GM18505 (cell line): ENCODE measurements around the gene MCUR1.
"Not testable (repeated sequence)": the region's sequence is repeated elsewhere in the genome, so short reads cannot be mapped to it uniquely, and the experiment has no call there.

Experiments
- ATAC-seq: cut with Tn5 transposase; IDR thresholded peaks from one replicate; pipeline ENCODE4 v1.9.1; 2021; ENCODE audit not compliant: unreplicated experiment
- POLR2A ChIP-seq: IDR thresholded peaks from 4 replicates; pipeline ENCODE4 v1.6.1; 2011; ENCODE audit warnings: borderline replicate concordance; ENCODE audit not compliant: insufficient read depth, insufficient read length; ENCODE audit errors: extremely low read depth

MCUR1 gene

DNA sequence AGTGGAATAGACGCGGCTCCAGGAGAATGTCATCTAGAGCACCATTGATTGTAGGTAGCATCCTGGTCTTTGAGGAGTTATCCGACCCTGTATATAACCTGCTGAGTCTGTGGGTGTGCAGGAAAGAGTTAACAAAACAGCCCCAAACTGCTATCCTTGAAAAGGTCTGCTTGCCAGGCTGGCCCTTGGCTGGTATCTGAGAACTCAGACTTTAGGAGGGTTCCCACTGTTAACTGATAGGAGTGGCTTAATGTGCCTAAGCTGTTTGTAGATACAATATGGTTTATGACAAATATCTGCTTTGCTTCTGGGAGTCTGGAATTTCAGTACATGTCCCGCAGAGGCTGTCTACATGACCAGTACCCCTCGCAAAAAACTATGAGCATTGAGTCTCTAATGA is 27.6 kb upstream of the MCUR1 start:
- no peak for TF ChIP-seq POLR2A
- no peak for ATAC-seq

DNA sequence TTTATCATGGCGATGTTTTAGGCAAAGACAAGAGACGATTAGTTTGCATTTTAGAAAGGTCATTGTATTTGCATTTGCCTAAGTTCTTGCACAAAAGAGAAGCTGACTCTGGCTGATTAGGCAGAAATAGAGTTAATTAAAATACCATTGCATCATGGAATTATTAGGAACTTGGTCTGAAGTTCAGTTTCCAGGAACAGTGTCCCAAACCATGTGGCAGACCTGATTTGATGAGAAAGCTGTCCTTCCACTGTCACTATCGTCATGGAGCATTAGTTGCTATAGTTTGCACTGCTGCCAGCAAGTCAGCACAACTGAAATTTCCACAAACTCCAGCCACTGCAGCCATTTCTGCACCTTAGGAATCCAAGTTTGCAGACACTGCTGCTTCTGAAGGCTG is 24.3 kb upstream of the MCUR1 start:
- no peak for ATAC-seq
- TF ChIP-seq POLR2A = no peak

DNA sequence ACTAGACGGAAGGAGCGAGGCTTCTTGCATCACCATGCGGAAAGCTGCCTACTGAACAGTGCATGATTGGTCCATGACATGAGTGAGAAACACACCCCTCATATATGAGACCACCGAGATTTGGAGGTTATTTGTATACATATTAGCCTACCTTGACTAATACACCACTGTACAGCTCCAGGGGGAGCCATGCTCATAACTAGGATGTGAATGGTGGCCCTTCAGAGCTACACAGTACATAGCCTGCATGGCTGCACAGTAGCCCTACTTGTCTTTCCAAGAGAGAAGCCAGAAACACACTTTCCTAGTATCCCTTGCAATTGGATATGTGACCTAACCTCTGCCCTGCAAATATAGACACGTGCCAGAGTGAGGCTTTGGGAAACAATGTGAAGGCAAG is 21.8 kb upstream of the MCUR1 start:
- no peak for ATAC-seq
- no peak for TF ChIP-seq POLR2A

DNA sequence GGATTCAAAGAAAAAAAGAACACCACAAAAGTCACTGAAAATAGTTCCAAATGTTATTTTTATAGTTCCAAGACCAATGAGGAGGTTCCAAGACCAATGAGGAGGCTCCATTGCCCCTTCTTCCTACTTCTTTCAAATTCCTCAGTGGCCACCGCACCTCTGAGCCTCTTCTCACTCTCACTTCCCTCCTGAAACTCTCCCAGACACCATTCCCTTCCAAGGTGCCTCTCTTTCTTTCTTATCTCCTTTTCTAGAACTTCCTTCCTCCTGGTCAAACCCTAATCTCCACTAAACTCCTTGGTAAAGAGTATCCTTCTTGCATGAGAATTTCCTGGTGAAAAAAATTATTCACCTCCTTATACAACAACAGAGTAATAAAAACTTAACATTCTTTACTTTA is 20.4 kb upstream of the MCUR1 start:
- no peak for TF ChIP-seq POLR2A
- no peak for ATAC-seq

DNA sequence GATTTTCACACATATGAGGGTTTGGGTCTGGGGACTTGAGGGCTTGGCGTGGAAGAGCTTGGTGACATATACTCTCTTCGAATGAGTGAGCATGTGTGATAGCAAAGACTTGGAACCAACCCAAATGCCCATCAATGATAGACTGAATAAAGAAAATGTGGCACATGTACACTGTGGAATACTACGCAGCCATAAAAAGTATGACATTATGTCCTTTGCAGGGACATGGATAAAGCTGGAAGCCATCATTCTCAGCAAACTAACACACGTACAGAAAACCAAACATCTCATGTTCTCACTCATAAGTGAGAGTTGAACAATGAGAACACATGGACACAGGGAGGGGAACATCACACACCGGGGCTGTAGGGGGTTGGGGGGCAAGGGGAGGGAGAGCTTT is 19.7 kb upstream of the MCUR1 start:
- not testable (repeated sequence) for ATAC-seq

DNA sequence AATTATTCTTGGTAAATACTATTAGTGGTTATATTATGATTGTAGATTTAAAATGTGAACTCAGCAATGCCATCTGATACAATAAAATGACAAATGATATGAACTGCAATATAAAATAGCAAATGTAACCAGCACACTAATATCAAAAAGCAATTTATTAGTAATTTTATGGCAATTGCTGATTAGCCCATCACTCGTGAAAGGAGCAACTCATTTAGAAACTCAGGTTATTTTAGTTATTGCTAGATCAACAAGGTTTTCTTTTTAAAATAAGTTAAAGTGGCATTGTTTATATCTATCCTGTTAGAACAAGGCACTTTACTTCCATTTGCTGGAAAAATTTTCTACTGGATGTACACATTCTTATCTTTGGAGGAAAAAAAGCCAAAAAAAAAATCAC is 18.4 kb upstream of the MCUR1 start:
- ATAC-seq = no peak
- TF ChIP-seq POLR2A = no peak

DNA sequence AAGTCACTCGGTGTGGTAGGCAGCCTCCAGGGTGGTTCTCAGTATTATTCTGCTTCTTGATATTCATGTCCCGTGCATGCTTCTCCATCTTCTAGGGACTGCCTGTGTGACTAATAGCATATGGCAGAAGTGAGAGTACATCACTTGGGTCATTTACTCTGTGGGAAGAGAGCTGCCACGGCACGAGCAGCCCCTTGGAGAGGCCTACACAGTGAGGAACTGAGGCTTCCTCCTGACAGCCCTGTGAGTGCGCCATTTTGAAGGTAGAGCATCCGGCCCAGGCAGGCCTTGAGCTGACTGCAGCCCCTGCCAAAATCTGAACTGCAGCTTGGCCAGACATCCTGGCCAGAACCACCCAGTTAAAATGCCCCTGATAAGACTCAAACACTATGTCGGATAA is 17.3 kb upstream of the MCUR1 start:
- ATAC-seq = no peak
- no peak for TF ChIP-seq POLR2A

DNA sequence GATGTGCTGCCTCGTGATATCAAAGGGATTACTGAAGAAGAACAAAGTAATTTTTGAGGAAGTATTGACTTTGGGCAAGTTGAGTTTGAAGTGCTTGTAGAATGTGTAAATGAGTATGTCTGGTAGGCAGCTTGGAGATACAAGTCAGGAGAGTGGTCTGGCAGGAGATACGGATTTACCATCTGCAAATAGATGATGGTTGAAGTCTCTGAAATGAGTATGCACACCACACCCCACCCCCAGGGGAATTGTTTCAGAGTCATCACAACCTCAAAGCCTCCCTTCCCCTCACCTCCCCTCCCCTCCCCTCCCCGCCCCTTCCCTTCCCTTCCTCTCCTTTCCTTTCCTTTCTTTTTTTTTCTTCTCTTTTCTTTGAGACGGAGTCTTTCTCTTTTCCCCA is 16.4 kb upstream of the MCUR1 start:
- no peak for TF ChIP-seq POLR2A
- no peak for ATAC-seq

DNA sequence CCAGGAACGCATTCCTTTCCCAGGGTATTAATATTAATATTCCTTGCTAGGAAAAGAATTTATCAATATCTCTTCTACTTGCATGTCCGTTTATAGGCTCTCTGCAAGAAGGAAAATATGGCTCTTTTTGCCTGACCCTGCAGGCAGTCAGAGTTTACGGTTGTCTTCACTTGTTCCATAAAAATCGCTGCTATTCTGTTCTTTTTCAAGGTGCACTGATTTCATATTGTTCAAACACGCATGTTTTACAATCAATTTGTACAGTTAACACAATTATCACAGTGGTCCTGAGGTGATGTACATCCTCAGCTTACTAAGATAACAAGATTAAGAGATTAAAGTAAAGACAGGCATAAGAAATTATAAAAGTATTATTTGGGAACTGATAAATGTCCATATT is 15.1 kb upstream of the MCUR1 start:
- not testable (repeated sequence) for ATAC-seq

DNA sequence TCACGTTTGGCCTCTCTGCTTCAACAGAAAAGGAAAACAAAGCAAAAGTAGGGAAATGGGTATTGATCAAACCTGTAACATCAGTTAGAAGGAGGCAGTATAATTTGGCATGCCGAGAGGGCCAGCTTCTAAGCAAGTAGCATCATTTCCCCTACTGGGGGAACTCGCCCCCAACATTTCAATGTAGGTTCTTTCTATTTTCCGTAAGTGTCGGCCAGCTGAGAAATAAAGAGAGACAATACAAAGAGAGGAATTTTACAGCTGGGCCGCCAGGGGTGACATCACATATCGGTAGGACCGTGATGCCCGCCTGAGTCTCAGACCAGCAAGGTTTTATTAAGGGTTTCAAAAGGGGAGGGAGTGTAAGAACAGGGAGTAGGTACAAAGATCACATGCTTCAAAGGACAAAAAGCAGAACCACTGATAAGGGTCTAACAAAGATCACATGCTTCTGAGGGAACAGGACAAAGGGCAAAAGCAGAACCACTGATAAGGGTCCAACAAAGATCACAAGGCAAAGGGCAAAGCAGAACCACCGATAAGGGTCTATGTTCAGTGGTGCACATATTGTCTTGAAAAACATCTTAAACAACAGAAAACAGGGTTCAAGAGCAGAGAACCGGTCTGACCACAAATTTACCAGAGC is 14.4 kb upstream of the MCUR1 start:
- not testable (repeated sequence) for ATAC-seq

DNA sequence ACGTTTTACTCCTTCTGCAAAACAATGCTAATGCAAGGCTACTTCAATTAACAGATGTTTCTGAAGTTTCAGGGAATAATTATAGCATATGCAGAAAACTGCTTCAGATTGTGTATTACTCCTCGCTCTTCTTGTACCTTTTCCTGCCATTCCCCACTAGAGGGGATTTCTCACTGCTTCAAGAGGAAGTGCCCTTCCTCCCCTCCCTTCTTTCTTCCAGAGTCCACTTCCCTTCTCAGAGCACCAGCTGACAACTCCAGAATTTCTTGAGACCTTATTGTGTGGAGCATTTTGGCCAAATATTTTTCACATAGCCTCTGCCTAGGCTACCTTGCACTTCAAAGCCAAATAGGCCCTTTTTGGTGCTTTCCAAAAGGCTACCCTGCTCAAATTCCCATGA is 12.7 kb upstream of the MCUR1 start:
- ATAC-seq = no peak
- TF ChIP-seq POLR2A = no peak

DNA sequence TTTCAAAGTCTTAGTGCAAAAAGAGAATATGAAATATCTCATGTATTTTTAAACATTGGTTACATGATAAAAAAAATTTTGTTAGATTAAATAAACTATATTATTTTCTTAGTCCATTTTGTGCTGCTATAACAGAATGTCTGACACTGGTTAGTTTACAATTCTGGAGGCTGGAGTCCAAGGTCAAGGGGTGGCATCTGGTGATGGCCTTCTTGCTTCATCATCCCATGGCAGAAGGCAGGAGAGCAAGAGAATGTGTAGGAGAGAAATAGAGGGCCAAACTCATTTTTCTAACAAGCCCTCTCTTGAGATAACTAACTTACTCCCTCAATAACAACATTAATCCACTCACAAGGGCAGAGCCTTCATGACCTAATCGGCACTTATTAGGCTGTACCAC is 11.5 kb upstream of the MCUR1 start:
- no peak for TF ChIP-seq POLR2A
- no peak for ATAC-seq

DNA sequence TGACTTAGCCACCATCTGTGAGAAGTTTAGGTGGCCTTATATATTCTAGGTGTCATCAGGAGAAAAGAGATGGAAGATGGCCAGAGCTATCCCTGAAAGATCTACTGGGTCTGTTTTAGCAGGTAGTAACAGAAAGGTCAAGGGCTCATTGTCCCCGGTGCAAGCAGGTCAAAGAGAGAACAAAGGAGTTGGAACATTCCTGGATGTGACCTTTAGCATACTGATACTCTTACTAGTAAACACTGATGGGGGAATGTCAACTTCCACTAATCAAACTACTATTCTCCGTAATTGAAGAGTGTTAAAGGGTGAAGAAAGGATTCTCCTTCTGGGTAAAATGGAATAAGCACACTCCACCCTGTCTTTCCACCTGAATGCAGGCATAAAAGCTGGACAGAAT is 4.0 kb upstream of the MCUR1 start:
- ATAC-seq = no peak
- no peak for TF ChIP-seq POLR2A

DNA sequence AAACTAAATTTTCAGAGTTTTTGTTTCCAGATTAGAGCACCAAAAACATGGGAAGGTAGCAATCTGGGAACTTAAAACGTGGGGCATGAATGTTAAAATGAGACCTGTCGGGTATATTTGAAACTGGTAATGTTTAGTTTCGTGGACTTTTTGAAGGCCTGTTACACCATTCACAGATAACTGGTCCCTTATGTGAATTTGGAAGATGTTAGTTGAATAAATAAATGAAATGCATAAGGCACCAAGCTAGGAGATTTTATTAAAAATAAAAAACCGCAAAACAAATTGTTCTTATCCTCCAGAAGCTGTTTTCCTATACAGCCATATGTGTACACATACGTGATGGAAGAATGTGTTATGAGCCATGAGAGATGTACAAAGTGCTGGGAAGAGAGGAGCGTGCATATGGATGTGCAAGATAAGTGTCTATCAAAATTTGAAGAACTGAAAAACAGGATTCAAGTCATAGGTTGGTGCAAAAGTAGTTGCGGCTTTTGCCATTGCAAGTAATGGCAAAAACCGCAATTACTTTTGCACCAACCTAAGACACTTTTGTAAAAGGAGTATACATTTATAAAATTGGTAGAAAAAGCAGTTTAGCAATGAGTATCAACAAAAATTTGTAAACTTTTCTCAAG is 700 bp upstream of the MCUR1 start:
- no peak for ATAC-seq
- no peak for TF ChIP-seq POLR2A

DNA sequence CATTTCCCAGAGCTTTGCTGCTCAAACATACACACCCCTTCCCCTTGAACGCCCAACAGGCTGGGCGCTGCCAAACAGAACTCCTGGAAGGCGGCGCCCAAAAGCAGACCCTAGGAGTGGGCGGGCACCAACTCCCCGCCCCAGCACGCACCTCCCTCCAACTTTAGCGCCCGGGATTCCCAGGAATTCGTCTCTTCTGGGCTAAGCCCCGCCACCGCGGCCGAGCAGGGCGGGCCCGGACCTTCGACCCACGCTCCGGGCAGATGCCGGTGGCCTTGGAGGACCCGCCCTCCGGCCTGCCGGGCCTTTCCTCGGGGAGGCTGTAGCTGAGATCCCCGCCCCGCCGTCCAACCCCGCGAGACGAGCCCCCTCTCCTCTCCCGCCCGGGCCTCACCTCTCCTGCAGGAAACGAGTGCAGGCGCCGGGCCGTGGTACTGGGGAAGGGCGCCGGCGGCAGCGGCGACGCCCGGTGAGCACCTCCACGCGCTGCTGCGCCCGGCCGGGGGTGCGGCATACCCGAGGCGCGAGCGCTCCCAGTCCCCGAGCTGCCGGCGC is 659 bp downstream of the MCUR1 start:
- no peak for TF ChIP-seq POLR2A
- peak; percentile 36 for ATAC-seq
